ENCODE measurements around the gene IRF8.

IRF8 gene

GRCh38 chr16:85898521-85899442 lies at the start of gene IRF8:
IRF8 (plus strand) TSS chr16:85899162; CDS start chr16:85903016, 3,854 bp downstream.
- TF ChIP-seq CTCF (conservative IDR thresholded peaks at IDR 0.05): no peak
- H3K27ac ChIP-seq: peak within 1 kb of the TSS; percentile 37

GRCh38 chr16:85849388-85849787 lies 49.6 kb upstream of the IRF8 start:
- TF ChIP-seq CTCF (conservative IDR thresholded peaks at IDR 0.05): no peak
- no peak overlapping the region for H3K27ac ChIP-seq

GRCh38 chr16:85850344-85850880 lies 48.5 kb upstream of the IRF8 start:
- no peak for TF ChIP-seq CTCF (conservative IDR thresholded peaks at IDR 0.05)
- no peak overlapping the region for H3K27ac ChIP-seq

- no peak for TF ChIP-seq CTCF (conservative IDR thresholded peaks at IDR 0.05)
- H3K27ac ChIP-seq: no peak overlapping the region
Observed at GRCh38 chr16:85851034-85851785, 47.8 kb upstream of the IRF8 start.

- TF ChIP-seq CTCF (conservative IDR thresholded peaks at IDR 0.05): no peak
- H3K27ac ChIP-seq: no peak overlapping the region
Observed at GRCh38 chr16:85853547-85854545, 45.1 kb upstream of the IRF8 start.

- no peak overlapping the region for H3K27ac ChIP-seq
- TF ChIP-seq CTCF (conservative IDR thresholded peaks at IDR 0.05): no peak
Observed at GRCh38 chr16:85854935-85855334, 44.0 kb upstream of the IRF8 start.

All from VCaP (cell line).